ENCODE results near the gene TOP3A.

GRCh38 chr17:18248300-18248731, 66.5 kb downstream of the TOP3A start:
- TF ChIP-seq CTCF (IDR thresholded peaks at IDR 0.05), result peak; percentile 52 to 71 (median 60)
- TF ChIP-seq POLR2AphosphoS5 (IDR thresholded peaks at IDR 0.05), result peak in 1 of 3 donors; percentile 4
- TF ChIP-seq EP300 (IDR thresholded peaks at IDR 0.05; ENCODE audit: low read depth), result no peak

Data from transverse colon (tissue), 4 donors.